SJSA1 (cell line): ENCODE results near the gene SLC16A2. TPM values are rescaled to one million over a fixed set of nuclear protein-coding genes. Genes with fewer than 3 reads are reported as not detected.
"Not testable (repeated sequence)": the region's sequence is repeated elsewhere in the genome, so short reads cannot be mapped to it uniquely, and the experiment has no call there.

ENCODE experiments used
- DNase-seq, 2 experiments: peaks; one replicate each; pipeline ENCODE4 v3.0.0-alpha.2; 2015 to 2020; ENCODE audit warnings: low spot score in 2 of 2, low read depth in 1 of 2
- H3K27ac ChIP-seq: fragments of 250-450 bp; sonication (Bioruptor Pico); 2 replicates; pipeline ENCODE4 v1.5.1; 2020; ENCODE audit warnings: mild to moderate bottlenecking, moderate library complexity
- H3K27me3 ChIP-seq: fragments of 250-450 bp; sonication (Bioruptor Pico); replicated peaks from 2 replicates; pipeline ENCODE4 v1.5.1; 2020; ENCODE audit warnings: mild to moderate bottlenecking, moderate library complexity
- H3K36me3 ChIP-seq: fragments of 250-450 bp; sonication (Bioruptor Pico); 2 replicates; pipeline ENCODE4 v1.5.1; 2020; ENCODE audit warnings: mild to moderate bottlenecking
- H3K4me1 ChIP-seq: fragments of 250-450 bp; sonication (Bioruptor Pico); replicated peaks from 2 replicates; pipeline ENCODE4 v1.6.1; 2021; ENCODE audit warnings: mild to moderate bottlenecking
- H3K4me3 ChIP-seq: fragments of 250-450 bp; sonication (Bioruptor Pico); 2 replicates; pipeline ENCODE4 v1.5.1; 2020; ENCODE audit warnings: mild to moderate bottlenecking
- H3K9me3 ChIP-seq: fragments of 250-450 bp; sonication (Bioruptor Pico); replicated peaks from 2 replicates; pipeline ENCODE4 v1.5.1; 2020; ENCODE audit warnings: mild to moderate bottlenecking
- total RNA-seq: library from RNA; depleted of rRNA; stranded (reverse); fragments of >200 nt; shearing (Covaris generic); gene quantifications from 2 replicates; pipeline ENCODE4 v1.2.3, GENCODE V29; 2014

Gene SLC16A2
- total RNA-seq, 1 experiment from 2014 or later, result 14.1 TPM

DNA sequence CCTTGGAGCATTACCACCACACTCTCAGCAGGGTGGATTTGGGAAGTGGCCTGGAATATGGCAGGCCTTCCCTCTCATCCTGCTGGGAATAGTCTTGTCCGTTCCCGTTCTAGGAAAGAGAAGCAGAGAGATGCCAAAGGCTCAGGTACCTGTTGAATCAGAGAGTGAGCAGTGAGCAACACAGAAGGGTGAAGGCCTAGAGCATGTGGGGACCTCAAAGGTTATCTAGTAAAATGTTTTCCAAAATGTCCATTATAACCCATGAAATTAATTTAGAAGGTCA is 30.8 kb downstream of the SLC16A2 start:
- peaks cover 21% of the 10 kb centered on the region for H3K4me1 ChIP-seq
- H3K27ac ChIP-seq, result no peak overlapping the region
- no peaks in the 10 kb centered on the region for H3K27me3 ChIP-seq
- no peak overlapping the region for H3K4me3 ChIP-seq
- H3K9me3 ChIP-seq, result no peaks in the 10 kb centered on the region
- DNase-seq, result no peak
- no peaks in the 10 kb centered on the region for H3K36me3 ChIP-seq

DNA sequence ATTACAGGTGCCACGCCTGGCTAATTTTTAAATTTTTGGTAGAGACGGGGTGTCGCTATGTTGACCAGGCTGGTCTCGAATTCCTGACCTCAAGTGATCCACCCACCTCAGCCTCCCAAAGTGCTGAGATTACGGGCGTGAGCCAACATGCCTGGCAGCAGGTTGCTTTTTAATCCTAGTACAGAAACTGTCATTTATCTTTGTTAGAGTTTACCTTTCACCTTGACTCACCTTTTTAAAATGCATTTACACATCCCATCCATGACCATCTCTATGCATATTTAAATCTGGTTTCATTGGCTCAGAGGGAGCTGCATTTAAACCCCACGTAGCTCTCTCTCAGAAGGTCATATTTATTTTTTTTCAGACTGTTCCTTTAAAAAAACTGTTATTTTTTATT is 31.9 kb downstream of the SLC16A2 start:
- DNase-seq, result no peak
- no peaks in the 10 kb centered on the region for H3K9me3 ChIP-seq

GRCh38 chrX:74454233-74454632 is 32.9 kb downstream of the SLC16A2 start:
- not testable (repeated sequence) for H3K27ac ChIP-seq, H3K4me3 ChIP-seq, DNase-seq, H3K9me3 ChIP-seq, H3K27me3 ChIP-seq, H3K36me3 ChIP-seq
- H3K4me1 ChIP-seq, result peaks cover 28% of the 10 kb centered on the region

More for the DNA sequence above, 31.9 kb downstream of the SLC16A2 start:
- Histone ChIP-seq H3K4me1 (peaks cover 21% of the 10 kb centered on the region), H3K27ac (no peak overlapping the region), H3K27me3 (no peaks in the 10 kb centered on the region), H3K36me3 (no peaks in the 10 kb centered on the region), H3K4me3 (no peak overlapping the region)

- H3K36me3 ChIP-seq, result no peaks in the 10 kb centered on the region
- H3K27ac ChIP-seq, result no peak overlapping the region
- H3K27me3 ChIP-seq, result no peaks in the 10 kb centered on the region
- peaks cover 11% of the 10 kb centered on the region for H3K4me1 ChIP-seq
- no peak overlapping the region for H3K4me3 ChIP-seq
- peak in 1 of 2 experiments; percentile 70 for DNase-seq
- H3K9me3 ChIP-seq, result no peaks in the 10 kb centered on the region
These were observed 37.4 kb downstream of the SLC16A2 start for GRCh38 chrX:74458736-74459135.

GRCh38 chrX:74461384-74461783 is 40.1 kb downstream of the SLC16A2 start:
- no peaks in the 10 kb centered on the region for H3K9me3 ChIP-seq
- H3K4me3 ChIP-seq, result no peak overlapping the region
- no peak overlapping the region for H3K27ac ChIP-seq
- no peaks in the 10 kb centered on the region for H3K36me3 ChIP-seq
- DNase-seq, result no peak
- peaks cover 11% of the 10 kb centered on the region for H3K4me1 ChIP-seq
- H3K27me3 ChIP-seq, result no peaks in the 10 kb centered on the region

- no peak for DNase-seq
- no peaks in the 10 kb centered on the region for H3K4me1 ChIP-seq
- H3K27me3 ChIP-seq, result no peaks in the 10 kb centered on the region
- no peaks in the 10 kb centered on the region for H3K36me3 ChIP-seq
- no peaks in the 10 kb centered on the region for H3K9me3 ChIP-seq
- H3K4me3 ChIP-seq, result no peak overlapping the region
- H3K27ac ChIP-seq, result no peak overlapping the region
These were observed 43.4 kb downstream of the SLC16A2 start for GRCh38 chrX:74464722-74465121.

- no peak overlapping the region for H3K27ac ChIP-seq
- no peak overlapping the region for H3K4me3 ChIP-seq
- H3K36me3 ChIP-seq, result no peaks in the 10 kb centered on the region
- H3K27me3 ChIP-seq, result no peaks in the 10 kb centered on the region
- no peaks in the 10 kb centered on the region for H3K4me1 ChIP-seq
- no peak for DNase-seq
- no peaks in the 10 kb centered on the region for H3K9me3 ChIP-seq
These were observed 44.1 kb downstream of the SLC16A2 start for GRCh38 chrX:74465424-74465823.

DNA sequence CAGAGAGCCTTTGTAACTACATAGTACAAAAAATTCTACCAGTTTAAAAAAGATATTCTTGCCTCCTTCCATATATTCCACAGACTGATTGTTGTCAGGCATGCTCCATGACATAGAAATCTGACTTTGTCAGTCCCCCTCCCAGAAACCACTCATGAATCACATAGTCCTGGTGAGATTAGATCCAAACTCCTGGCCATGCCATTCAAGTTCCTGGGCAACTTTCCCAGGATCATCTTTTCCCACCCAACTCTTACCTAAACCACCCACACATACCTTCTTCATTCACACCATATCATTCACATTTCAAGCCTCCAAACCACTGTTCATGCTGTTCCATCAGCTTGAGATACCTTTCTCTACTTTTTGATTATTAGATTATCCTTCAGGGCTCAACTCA is 46.4 kb downstream of the SLC16A2 start:
- Histone ChIP-seq H3K4me1 (no peaks in the 10 kb centered on the region), H3K4me3 (no peak overlapping the region), H3K36me3 (no peaks in the 10 kb centered on the region), H3K9me3 (no peaks in the 10 kb centered on the region), H3K27me3 (no peaks in the 10 kb centered on the region), H3K27ac (no peak overlapping the region)
- DNase-seq, result no peak

DNA sequence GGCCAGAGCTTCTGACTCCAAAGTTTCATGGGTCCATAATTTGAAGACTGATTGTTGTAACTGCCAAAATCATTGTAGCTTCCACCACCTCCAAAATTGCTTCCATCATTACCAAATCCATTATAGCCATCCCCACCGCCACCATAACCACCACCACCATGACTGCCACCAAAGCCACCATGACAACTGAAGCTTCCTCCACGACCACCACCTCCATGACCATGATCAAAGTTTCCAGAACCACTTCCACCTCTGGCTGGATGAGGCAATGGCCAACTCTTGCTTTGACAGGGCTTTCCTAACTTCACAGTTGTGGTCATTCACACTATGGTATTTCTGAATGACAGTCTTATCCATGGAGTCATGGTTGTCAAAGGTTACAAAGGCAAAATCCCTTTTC is 51.8 kb downstream of the SLC16A2 start:
- not testable (repeated sequence) for H3K4me3 ChIP-seq, DNase-seq

DNA sequence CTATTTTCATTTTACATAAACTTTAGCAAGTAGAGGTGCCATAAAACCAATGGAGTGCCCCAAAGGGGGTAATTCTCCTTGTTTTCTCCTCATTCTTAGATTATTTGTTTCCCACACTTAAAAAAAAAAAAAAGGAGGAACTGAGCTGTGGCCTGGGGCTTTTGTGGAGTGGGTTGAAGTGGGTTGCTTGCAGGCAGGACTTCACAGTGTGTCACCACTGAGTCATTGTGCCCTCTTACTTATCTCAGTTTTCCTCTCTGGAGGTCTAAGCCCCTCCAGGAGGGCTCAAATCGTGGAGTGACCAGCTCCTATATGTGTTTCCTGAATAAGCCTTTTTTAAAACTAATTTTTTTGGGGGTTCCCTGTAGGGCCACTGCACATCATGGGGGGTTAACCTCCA is 69.0 kb downstream of the SLC16A2 start:
- H3K4me3 ChIP-seq, result no peak overlapping the region
- no peaks in the 10 kb centered on the region for H3K27me3 ChIP-seq
- H3K36me3 ChIP-seq, result no peaks in the 10 kb centered on the region
- H3K9me3 ChIP-seq, result no peaks in the 10 kb centered on the region
- no peaks in the 10 kb centered on the region for H3K4me1 ChIP-seq
- no peak for DNase-seq
- no peak overlapping the region for H3K27ac ChIP-seq

More for the DNA sequence above, 51.8 kb downstream of the SLC16A2 start:
- H3K4me1 ChIP-seq, H3K27me3 ChIP-seq, H3K36me3 ChIP-seq, H3K27ac ChIP-seq, H3K9me3 ChIP-seq: not testable (repeated sequence)

- H3K27ac ChIP-seq, result no peak overlapping the region
- DNase-seq, result no peak
- H3K27me3 ChIP-seq, result no peaks in the 10 kb centered on the region
- no peaks in the 10 kb centered on the region for H3K4me1 ChIP-seq
- H3K36me3 ChIP-seq, result no peaks in the 10 kb centered on the region
- H3K4me3 ChIP-seq, result no peak overlapping the region
- H3K9me3 ChIP-seq, result no peaks in the 10 kb centered on the region
These were observed 71.5 kb downstream of the SLC16A2 start for GRCh38 chrX:74492720-74493201.

- Histone ChIP-seq H3K36me3 (no peaks in the 10 kb centered on the region), H3K27ac (no peak overlapping the region), H3K4me1 (no peaks in the 10 kb centered on the region), H3K9me3 (no peaks in the 10 kb centered on the region), H3K27me3 (no peaks in the 10 kb centered on the region), H3K4me3 (no peak overlapping the region)
- DNase-seq, result no peak
These were observed 72.5 kb downstream of the SLC16A2 start for GRCh38 chrX:74493806-74494205.

DNA sequence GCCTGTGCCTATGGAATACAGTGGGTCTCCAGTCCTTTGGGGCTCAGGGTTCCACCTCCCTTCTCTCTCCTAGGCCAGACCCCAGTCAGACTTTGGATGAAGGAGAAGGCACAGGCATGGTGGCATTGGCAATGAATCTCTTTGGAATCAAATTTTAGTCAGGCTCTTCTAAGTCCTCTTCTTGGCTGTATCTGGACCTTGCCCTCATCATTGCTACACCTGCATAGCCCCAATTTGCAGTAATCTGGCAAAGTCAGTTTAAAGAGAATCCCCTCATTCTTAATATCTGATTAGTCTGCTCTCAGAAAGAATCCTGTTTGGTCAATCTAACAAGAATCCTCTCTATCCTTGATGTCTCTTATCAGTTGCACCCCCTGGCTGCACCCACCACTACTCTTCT is 77.6 kb downstream of the SLC16A2 start:
- no peaks in the 10 kb centered on the region for H3K36me3 ChIP-seq
- no peak overlapping the region for H3K27ac ChIP-seq
- no peak overlapping the region for H3K4me3 ChIP-seq
- DNase-seq, result no peak
- H3K9me3 ChIP-seq, result no peaks in the 10 kb centered on the region
- no peaks in the 10 kb centered on the region for H3K27me3 ChIP-seq
- H3K4me1 ChIP-seq, result no peaks in the 10 kb centered on the region

DNA sequence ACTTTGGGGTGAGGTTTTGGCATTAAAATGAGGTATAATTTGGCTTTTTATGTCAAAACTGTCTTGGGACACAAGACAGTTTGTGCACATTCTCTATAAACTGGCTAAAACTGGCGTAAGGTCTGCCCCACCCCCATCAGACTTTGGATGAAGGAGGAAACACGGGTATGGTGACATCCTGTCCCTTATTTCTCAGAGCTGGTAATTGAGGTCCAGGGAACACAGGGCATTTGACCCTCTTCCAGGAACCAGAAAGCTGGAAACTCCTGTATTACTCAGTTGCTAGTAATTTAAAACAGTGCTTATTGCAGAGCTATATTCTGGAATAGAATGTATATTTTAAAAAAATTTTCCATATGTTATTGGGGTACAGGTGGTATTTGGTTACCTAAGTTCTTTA is 78.8 kb downstream of the SLC16A2 start:
- no peaks in the 10 kb centered on the region for H3K9me3 ChIP-seq
- H3K4me3 ChIP-seq, result no peak overlapping the region
- H3K27me3 ChIP-seq, result no peaks in the 10 kb centered on the region
- no peaks in the 10 kb centered on the region for H3K4me1 ChIP-seq
- H3K36me3 ChIP-seq, result no peaks in the 10 kb centered on the region
- H3K27ac ChIP-seq, result no peak overlapping the region
- DNase-seq, result no peak

DNA sequence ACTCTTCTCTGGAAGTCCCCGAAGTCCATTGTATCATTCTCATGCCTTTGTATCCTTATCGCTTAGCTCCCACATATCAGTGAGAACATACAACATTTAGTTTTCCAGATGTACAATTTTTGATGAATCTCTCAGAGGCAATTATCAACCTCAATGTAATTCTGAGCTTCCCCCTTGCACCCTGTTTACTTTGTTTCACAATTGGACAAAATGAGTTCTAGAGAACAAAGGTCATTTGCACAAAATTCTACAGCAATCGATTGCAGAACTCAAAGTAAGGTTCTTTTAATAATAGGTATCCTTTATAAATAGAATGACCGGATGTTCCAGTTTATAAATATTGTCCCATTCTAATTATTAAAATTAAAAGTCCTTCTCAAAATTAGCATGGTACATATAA is 79.3 kb downstream of the SLC16A2 start:
- Histone ChIP-seq H3K4me3 (no peak overlapping the region), H3K27me3 (no peaks in the 10 kb centered on the region), H3K27ac (no peak overlapping the region), H3K36me3 (no peaks in the 10 kb centered on the region), H3K9me3 (no peaks in the 10 kb centered on the region), H3K4me1 (no peaks in the 10 kb centered on the region)
- no peak for DNase-seq
